Stimulated activated CD8-positive, alpha-beta memory T cell treated with anti-CD3 and anti-CD28 coated beads, Interleukin-2, amount 100 ng/mL, for 48 hours (primary cell): Measurements from ENCODE around the gene MAMDC2.

Experiments used
- DNase-seq, 2 donors: peaks; one replicate each; pipeline ENCODE4 v3.0.0-alpha.2; 2020; ENCODE audit warnings: low read depth in 2 of 2

MAMDC2 gene

DNA sequence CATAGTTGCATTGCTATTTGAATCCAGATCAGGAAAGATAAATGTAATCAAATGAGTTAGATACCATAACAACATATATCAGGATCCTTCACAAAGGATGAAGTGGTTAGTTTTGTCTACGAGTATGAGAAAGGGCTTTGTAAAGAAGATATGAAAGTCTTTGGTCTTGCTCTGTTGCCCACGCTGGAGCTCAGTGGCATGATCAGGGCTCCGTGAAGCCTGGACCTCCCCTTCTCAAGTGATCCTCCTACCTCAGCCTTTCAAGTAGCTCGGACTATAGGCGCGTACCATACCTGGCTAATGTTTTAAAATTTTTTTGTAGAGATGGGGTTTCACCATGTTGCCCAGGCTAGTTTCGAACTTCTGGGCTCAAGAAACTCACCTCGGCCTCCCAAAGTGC, 217.0 kb downstream of the MAMDC2 start:
- DNase-seq, result no peak

DNA sequence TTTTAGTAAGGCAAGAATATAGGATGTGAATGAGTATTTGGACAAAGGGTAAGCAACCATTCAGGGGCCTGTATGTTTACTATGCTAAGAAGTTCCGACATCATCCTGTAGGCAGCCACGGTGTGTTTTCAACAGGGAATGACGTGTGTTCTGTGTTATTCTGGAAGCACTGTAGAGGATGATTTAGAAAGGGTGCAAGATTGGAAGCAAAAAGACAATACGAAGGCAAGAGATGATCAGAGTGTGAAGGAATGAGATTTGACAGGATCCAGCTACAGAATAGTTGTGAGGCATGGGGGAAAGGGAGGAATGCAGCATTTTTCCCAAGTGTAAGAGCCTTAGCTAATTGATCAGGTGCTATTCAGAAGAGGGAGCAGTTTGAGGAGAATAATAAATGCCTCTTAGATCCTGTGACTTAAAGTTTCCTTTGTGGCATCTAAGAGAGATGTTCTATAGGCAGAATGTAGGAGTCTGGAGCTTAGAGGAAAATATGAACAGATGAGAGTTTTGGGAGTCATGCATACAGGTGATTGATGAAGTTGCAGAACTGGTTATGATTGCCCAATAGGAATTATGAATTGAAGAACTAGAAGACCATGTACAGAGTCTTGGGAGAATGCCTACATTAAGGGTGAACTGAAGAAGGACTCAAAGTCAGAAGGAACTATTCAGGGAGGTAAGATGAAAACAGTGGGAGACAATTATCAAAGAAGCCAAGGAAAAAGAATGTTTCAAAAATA, 217.7 kb downstream of the MAMDC2 start:
- no peak for DNase-seq

DNA sequence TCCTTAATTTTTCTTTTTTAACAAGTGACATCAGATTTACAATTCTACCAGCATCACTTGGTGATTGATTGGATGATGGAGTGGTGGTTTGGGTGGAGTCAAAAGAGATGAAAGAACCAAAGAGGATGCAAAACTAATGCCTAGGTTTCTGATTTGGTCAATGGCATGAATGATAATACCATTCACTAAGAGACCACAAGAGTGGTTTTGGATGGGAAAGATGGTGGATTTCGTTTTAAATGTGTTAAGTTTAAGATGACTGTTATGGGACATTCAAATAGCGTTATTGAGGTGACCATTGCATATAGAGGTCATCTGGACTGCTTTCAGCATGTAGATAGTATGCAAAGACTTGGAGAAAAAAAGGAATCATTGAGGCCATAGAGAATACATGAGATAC, 218.7 kb downstream of the MAMDC2 start:
- no peak for DNase-seq

DNA sequence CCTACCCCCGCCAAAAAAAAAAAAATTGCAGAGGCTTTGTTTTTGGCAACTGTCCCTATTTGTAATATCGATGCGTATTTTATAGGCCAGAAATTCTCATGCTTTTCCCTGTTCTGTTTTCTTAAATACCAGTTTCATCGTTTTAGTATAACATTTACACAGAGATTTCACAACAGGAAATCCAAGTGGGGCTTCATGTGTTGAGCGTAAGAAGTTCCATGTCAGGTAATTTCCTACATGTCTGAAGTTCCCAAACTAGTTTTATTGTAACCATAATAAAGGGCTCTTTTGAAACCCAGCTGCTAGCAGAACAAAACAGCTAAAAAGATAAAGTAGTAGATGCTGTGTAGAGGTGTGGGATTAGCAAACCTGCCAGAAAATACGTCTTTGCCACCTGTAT, 219.3 kb downstream of the MAMDC2 start:
- DNase-seq, result no peak

DNA sequence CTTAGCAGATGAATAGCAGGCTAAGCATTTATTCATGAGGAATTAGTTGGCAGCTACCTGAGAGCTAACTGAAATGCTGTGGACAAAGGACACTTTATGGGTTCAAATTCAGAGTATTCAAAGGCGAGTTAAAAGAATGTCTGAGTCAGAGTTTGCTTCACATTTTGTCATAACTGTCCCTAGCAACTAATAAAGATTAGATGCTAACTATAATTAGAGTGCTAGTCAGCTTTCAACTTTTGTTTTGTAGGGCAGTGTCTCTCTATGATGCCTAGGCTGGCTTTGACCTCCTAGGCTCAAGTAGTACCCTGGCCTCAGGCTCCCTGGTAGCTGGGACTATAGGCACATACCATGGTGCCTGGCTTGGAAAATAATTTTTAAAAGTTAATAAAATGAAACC, 219.8 kb downstream of the MAMDC2 start:
- DNase-seq, result no peak
